Measurements from ENCODE around the gene P2RY10. TPM values are rescaled to one million over a fixed set of nuclear protein-coding genes. Genes with fewer than 3 reads are reported as not detected.

The P2RY10 gene
- total and polyA plus RNA-seq, 2 donors (not counting 3 experiments of a cell fraction or from before 2014, with no cell fraction given) = not detected

DNA sequence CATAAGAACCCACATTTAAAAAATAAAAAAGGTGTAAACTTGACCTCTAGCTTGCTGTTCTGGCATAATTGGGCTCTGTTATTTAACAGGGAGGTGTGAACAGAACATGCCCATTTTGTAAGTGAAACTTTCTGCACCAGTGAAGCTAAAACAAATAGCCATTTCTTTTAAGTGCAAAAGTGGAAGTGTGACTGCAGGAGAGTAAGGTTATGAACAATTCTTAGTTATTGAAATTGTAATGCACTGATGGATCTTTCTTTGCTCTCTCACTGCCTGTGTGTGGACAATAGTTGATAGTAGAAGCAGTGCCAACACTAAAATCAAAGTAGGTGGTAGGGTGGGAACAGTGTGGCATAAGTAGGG is 12.6 kb downstream of the P2RY10 start:
- CTCF ChIA-PET = no interaction called here
- FAIRE-seq = no peak

More for the DNA sequence above, 12.6 kb downstream of the P2RY10 start:
- Histone ChIP-seq H2AFZ (ENCODE audit: low read depth, low read length) (no peak overlapping the region), H3K9ac (replicated peaks; ENCODE audit: extremely low read depth, insufficient read depth, low read length) (no peak overlapping the region), H3K79me2 (ENCODE audit: control insufficient read depth, insufficient read depth, low read length) (no peaks in the 10 kb centered on the region), H3K9me3 (replicated peaks; ENCODE audit: control insufficient read depth, insufficient read depth, low read length) (no peaks in the 10 kb centered on the region), H3K4me2 (ENCODE audit: insufficient read depth, low read length) (no peak overlapping the region), H3K4me3 (replicated peaks in 1 of 3; ENCODE audit: insufficient read depth in 1 of 3, low read depth in 1 of 3, low read length in 3 of 3) (no peak overlapping the region), H4K20me1 (replicated peaks; ENCODE audit: control insufficient read depth, extremely low read depth, insufficient read depth, low read length) (no peaks in the 10 kb centered on the region), H3K9me1 (replicated peaks; ENCODE audit: control insufficient read depth, extremely low read depth, insufficient read depth, low read length) (no peaks in the 10 kb centered on the region), H3K27ac (ENCODE audit: insufficient read depth, low read depth, low read length) (no peak overlapping the region), H3K27me3 (ENCODE audit: control insufficient read depth in 2 of 2, insufficient read depth in 2 of 2, low read length in 2 of 2) (no peaks in the 10 kb centered on the region), H3K36me3 (ENCODE audit: control insufficient read depth in 2 of 2, extremely low read depth in 1 of 2, insufficient read depth in 2 of 2, low read length in 2 of 2) (no peaks in the 10 kb centered on the region), H3K4me1 (ENCODE audit: control insufficient read depth, extremely low read depth, insufficient read depth, low read length) (no peaks in the 10 kb centered on the region)
- dilution Hi-C loops (cut with MboI; ENCODE audit: extremely low pct_ligation_motif_present, low sequenced_read_pairs) = no loop called here
- TF ChIP-seq EZH2 (IDR thresholded peaks at IDR 0.05; ENCODE audit: borderline replicate concordance, low read depth, low read length, severe bottlenecking) (no peak), POLR2AphosphoS5 (IDR thresholded peaks at IDR 0.05; ENCODE audit: insufficient read depth, low read depth, low read length) (no peak), GATA2 (IDR thresholded peaks at IDR 0.05; ENCODE audit: insufficient read depth, insufficient read length, low read depth, low read length) (no peak), JUN (IDR thresholded peaks at IDR 0.05; ENCODE audit: borderline replicate concordance, insufficient read depth, insufficient read length, low read depth) (no peak), FOS (IDR thresholded peaks at IDR 0.05; ENCODE audit: borderline replicate concordance, insufficient read depth, low read length) (no peak), POLR2A (IDR thresholded peaks at IDR 0.05; ENCODE audit: low read depth, low read length) (no peak)
- TF ChIP-seq, protein P1, sequence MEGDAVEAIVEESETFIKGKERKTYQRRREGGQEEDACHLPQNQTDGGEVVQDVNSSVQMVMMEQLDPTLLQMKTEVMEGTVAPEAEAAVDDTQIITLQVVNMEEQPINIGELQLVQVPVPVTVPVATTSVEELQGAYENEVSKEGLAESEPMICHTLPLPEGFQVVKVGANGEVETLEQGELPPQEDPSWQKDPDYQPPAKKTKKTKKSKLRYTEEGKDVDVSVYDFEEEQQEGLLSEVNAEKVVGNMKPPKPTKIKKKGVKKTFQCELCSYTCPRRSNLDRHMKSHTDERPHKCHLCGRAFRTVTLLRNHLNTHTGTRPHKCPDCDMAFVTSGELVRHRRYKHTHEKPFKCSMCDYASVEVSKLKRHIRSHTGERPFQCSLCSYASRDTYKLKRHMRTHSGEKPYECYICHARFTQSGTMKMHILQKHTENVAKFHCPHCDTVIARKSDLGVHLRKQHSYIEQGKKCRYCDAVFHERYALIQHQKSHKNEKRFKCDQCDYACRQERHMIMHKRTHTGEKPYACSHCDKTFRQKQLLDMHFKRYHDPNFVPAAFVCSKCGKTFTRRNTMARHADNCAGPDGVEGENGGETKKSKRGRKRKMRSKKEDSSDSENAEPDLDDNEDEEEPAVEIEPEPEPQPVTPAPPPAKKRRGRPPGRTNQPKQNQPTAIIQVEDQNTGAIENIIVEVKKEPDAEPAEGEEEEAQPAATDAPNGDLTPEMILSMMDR (IDR thresholded peaks at IDR 0.05; ENCODE audit: extremely low read depth in 1 of 2, insufficient read depth in 1 of 2, low read depth in 1 of 2, low read length in 2 of 2) = no peak
- DNase-seq (ENCODE audit: low read depth, low spot score) = no peak
- intact Hi-C loops (cut with micrococcal nuclease) = no loop called here
- POLR2A ChIA-PET = no interaction called here
- no TSS peak for BruUV-seq (replicated peaks)

Data from endothelial cell of umbilical vein (primary cell).